Right lobe of liver (tissue), 6 donors: ENCODE measurements around the gene VSTM2B. TPM values are rescaled to one million over a fixed set of nuclear protein-coding genes. Genes with fewer than 3 reads are reported as not detected.

Source experiments
- ATAC-seq, 4 donors: fragments of 200-7000 bp; cut with Tn5 transposase; one replicate each; pipeline ENCODE4 v1.9.1; 2020; ENCODE audit warnings: mild to moderate bottlenecking in 4 of 4, moderate library complexity in 4 of 4
- DNase-seq, 3 donors: peaks; one replicate each; pipeline ENCODE4 v3.0.0-alpha.2; 2020
- H3K27ac ChIP-seq, 3 donors: fragments of 200-600 bp; one replicate each; pipeline ENCODE4 v1.8.0; 2022
- H3K27me3 ChIP-seq, 2 donors: fragments of 200-600 bp; one replicate each; pipeline ENCODE4 v1.8.0; 2022
- H3K36me3 ChIP-seq, 4 donors: fragments of 200-600 bp; sonication (generic) in 1 of 4; one replicate each; pipeline versions ENCODE4 v1.5.1 to v1.8.0; 2017 to 2022; ENCODE audit warnings: control low read depth in 1 of 4
- H3K4me1 ChIP-seq, 4 donors: fragments of 200-600 bp; sonication (generic) in 1 of 4; one replicate each; pipeline versions ENCODE4 v1.5.1 to v1.8.0; 2017 to 2022; ENCODE audit warnings: control low read depth in 1 of 4
- H3K4me3 ChIP-seq, 3 donors: fragments of 200-600 bp; one replicate each; pipeline ENCODE4 v1.8.0; 2022
- H3K9me3 ChIP-seq, 4 donors: fragments of 200-600 bp; sonication (generic) in 1 of 4; one replicate each; pipeline versions ENCODE4 v1.5.1 to v1.8.0; 2017 to 2022; ENCODE audit warnings: control low read depth in 1 of 4
- POLR2A ChIP-seq: fragments of 450-650 bp; IDR thresholded peaks from one replicate; pipeline ENCODE4 v1.6.1; 2017; ENCODE audit warnings: antibody characterized with exemption, mild to moderate bottlenecking
- WGBS: methylation state at CpG from one replicate; pipeline ENCODE4 v1.1.6; 2018; ENCODE audit warnings: low coverage, low lambda C conversion rate; ENCODE audit not compliant: insufficient coverage; ENCODE audit errors: missing lambda C conversion rate; 5-methylcytosine and 5-hydroxymethylcytosine counted together
- intact Hi-C, 2 donors: fragments of 100-400 bp; cut with DNase I; formaldehyde crosslinking; loops; one replicate each; pipeline versions ENCODE4 v1.11.2 to v1.14.1; 2022
- total RNA-seq, 6 experiments: library from RNA; depleted of rRNA in 2 of 6; stranded (reverse); fragments of >200 nt in 2 of 6; fragmentation: NEBNext Ultra II Directional in 3 of 6; extraction: Animal tissue kit (Norgen Biotek cat#: 25700) in 3 of 6; gene quantifications; one replicate each; pipeline versions ENCODE4 v1.1.0 to v1.2.4, GENCODE V29; 2016 to 2023
- TF ChIP-seq, protein P1 (sequence below), 4 donors: fragments of 200-600 bp in 3 of 4; fragments of 450-650 bp in 1 of 4; IDR thresholded peaks; one replicate each; pipeline versions ENCODE4 v1.5.1 to v1.8.0; 2016 to 2022; ENCODE audit warnings: antibody characterized with exemption in 4 of 4, mild to moderate bottlenecking in 2 of 4
- donor health status: DM: no; HTN: yes; CAD: no.
- donor health status: DM: no; HTN: no; CAD: no.
- donor health status: DM: no; HTN: no; CAD: no.
- donor health status: DM: no; HTN: yes; CAD: no.
- donor health status: DM: no; HTN: yes; CAD: no.

VSTM2B gene
- total RNA-seq, 6 experiments from 2014 or later: not detected

DNA sequence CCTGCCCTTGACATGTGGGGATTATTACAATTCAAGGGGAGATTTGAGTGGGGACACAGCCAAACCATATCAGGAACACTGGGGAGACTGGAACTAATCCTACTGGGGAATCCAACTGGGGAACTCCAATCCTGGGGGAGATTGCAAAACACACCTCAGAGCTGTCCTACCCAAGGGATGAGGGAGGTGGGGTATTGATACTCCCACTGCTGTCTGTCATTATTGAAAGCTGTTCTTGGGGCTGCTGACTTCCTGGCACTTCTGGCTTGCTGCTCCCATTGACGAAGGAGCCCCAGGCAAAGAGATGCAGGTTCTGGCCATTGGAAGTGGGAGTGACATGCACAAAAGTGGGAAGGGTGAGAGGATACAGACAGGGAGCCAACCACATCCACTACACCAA, 55.6 kb downstream of the VSTM2B start:
- no peak for TF ChIP-seq POLR2A
- TF ChIP-seq, protein P1, sequence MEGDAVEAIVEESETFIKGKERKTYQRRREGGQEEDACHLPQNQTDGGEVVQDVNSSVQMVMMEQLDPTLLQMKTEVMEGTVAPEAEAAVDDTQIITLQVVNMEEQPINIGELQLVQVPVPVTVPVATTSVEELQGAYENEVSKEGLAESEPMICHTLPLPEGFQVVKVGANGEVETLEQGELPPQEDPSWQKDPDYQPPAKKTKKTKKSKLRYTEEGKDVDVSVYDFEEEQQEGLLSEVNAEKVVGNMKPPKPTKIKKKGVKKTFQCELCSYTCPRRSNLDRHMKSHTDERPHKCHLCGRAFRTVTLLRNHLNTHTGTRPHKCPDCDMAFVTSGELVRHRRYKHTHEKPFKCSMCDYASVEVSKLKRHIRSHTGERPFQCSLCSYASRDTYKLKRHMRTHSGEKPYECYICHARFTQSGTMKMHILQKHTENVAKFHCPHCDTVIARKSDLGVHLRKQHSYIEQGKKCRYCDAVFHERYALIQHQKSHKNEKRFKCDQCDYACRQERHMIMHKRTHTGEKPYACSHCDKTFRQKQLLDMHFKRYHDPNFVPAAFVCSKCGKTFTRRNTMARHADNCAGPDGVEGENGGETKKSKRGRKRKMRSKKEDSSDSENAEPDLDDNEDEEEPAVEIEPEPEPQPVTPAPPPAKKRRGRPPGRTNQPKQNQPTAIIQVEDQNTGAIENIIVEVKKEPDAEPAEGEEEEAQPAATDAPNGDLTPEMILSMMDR (IDR thresholded peaks at IDR 0.05): no peak
- no CpG with 5 or more reads among the region's 1 CpG for WGBS
- Histone ChIP-seq H3K27me3 (no peaks in the 10 kb centered on the region), H3K9me3 (no peaks in the 10 kb centered on the region), H3K4me1 (no peaks in the 10 kb centered on the region), H3K36me3 (no peaks in the 10 kb centered on the region), H3K27ac (no peak overlapping the region), H3K4me3 (no peak overlapping the region)
- intact Hi-C loops: no loop called here
- DNase-seq: no peak
- no peak for ATAC-seq

DNA sequence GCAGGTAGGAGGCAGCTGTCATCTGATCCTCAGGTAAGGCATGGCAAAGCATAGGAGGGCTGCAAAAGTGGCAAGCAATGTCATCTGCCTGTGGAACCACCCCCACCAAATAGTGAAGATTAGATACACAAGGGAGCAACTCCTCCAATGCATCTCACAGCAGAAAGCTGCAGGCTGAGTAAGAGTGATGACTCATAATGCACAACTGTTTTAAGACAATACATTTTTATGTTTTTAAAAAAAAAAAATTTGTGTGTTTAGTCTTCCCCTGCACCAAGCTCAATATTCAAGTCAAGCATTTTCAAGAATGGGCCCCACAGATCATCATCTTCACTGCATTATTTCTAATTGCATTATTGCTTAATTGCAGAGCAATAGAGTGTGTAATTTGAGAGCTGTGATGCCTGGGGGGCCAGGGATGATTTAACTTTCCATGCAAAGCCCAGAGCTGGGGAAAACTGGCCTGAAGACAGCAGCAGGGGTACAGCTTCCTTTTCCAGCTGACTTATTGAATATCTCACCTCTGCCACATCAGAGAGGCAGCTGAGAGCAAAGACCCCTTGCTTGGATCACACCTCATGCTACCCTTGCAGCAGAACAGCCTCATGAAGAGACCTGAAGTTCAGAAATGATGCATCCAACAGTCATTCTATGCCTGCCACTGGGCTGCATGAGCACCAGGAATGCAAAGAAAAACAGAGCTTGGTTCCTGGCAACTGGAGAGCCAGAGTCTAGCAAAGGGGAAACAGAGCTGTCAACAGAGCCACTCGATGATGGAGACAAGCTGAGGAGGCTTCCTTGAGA, 57.6 kb downstream of the VSTM2B start:
- no peaks in the 10 kb centered on the region for H3K36me3 ChIP-seq
- no peak for ATAC-seq
- no peaks in the 10 kb centered on the region for H3K27me3 ChIP-seq
- H3K27ac ChIP-seq: no peak overlapping the region
- H3K9me3 ChIP-seq: no peaks in the 10 kb centered on the region
- no peak overlapping the region for H3K4me3 ChIP-seq
- intact Hi-C loops: no loop called here
- DNase-seq: no peak
- 50% methylated on average over 1 of the region's 1 CpG for WGBS
- no peaks in the 10 kb centered on the region for H3K4me1 ChIP-seq
- TF ChIP-seq, protein P1 (IDR thresholded peaks at IDR 0.05): no peak
- TF ChIP-seq POLR2A: no peak

DNA sequence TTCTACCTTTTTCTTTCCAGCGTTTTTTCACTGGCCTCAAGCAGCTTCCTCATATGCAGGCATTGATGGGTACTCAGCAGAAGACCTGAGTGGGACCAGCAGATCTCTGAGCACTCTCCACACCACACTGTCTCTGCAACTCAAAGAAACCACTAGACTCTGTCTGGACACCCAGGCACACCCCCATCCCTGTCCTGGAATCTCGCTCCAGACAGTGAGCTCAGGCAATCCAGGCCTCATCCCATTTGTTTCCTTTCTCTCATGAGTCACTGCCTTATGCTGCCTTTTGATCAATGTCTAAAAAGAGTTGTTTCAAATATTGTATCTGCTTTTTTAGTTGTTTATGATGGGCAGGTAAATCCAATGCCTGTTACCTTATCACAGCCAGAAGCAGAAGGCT, 60.6 kb downstream of the VSTM2B start:
- no peak for TF ChIP-seq POLR2A
- TF ChIP-seq, protein P1 (IDR thresholded peaks at IDR 0.05): no peak
- H3K36me3 ChIP-seq: no peaks in the 10 kb centered on the region
- no peak for DNase-seq
- ATAC-seq: no peak
- no peak overlapping the region for H3K4me3 ChIP-seq
- no peaks in the 10 kb centered on the region for H3K27me3 ChIP-seq
- H3K27ac ChIP-seq: no peak overlapping the region
- no peaks in the 10 kb centered on the region for H3K4me1 ChIP-seq
- intact Hi-C loops: no loop called here
- 34% methylated on average over 2 of the region's 2 CpGs for WGBS
- H3K9me3 ChIP-seq: no peaks in the 10 kb centered on the region

DNA sequence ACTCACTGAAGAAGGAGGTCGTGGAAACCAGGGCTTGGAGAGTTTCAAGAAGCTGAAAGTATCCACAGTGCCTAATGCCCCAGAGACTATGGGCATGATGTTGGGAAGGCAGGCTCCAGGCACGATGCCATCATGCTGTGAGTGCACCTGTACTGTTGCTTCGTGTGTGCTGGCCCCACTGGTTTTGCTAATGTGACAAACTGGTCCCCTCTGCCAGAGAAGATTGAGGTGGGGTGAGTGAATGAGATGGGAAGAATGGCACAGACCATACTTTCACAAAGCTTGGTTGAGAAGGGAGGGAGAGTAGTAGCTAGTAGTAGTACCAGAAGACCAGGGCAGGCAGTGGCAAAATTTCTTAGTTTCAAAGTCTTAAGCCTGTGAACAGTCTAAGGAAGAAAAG, 61.3 kb downstream of the VSTM2B start:
- intact Hi-C loops: no loop called here
- no peak overlapping the region for H3K27ac ChIP-seq
- no peak overlapping the region for H3K4me3 ChIP-seq
- H3K4me1 ChIP-seq: no peaks in the 10 kb centered on the region
- WGBS: 39% methylated on average over 3 of the region's 3 CpGs
- TF ChIP-seq POLR2A: no peak
- TF ChIP-seq, protein P1 (IDR thresholded peaks at IDR 0.05): no peak
- no peak for ATAC-seq
- DNase-seq: no peak
- no peaks in the 10 kb centered on the region for H3K27me3 ChIP-seq
- H3K36me3 ChIP-seq: no peaks in the 10 kb centered on the region
- H3K9me3 ChIP-seq: no peaks in the 10 kb centered on the region
